HG03159 (cell line): ENCODE measurements around the gene SNF8.
"Not testable (repeated sequence)": the region's sequence is repeated elsewhere in the genome, so short reads cannot be mapped to it uniquely, and the experiment has no call there.

Experiments used
- ATAC-seq: cut with Tn5 transposase; IDR thresholded peaks from one replicate; pipeline ENCODE4 v1.9.1; 2021; ENCODE audit warnings: mild to moderate bottlenecking, moderate library complexity; ENCODE audit not compliant: unreplicated experiment

The SNF8 gene

GRCh38 chr17:48944515-48945260 is at the start of gene SNF8:
Gene SNF8, minus strand, starts transcription at chr17:48944842. Its CDS starts 108 bp downstream, at chr17:48944734.
- ATAC-seq: peak; percentile 91

GRCh38 chr17:48993951-48994350 is 49.3 kb upstream of the SNF8 start:
- ATAC-seq: no peak

- ATAC-seq: no peak
These were observed 48.7 kb upstream of the SNF8 start for GRCh38 chr17:48993305-48993704.

DNA sequence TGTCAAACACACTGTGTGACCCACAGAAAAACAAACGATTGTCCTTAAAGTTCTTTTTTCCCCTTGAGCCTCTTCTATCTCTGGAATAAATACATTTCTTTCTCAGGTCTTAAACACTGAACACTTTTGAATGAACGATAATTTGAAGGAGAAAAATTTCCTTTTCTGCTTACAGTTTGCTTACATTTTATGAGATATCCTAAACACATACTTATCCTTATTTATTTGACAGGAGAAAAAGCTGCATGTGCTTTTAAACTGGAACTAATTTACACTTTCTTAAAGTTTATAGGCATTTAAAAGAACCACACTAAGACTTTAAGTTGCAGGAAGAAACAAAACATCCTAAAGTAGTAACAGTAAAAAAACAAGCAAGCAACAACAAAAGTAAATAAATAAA is 47.8 kb upstream of the SNF8 start:
- no peak for ATAC-seq

DNA sequence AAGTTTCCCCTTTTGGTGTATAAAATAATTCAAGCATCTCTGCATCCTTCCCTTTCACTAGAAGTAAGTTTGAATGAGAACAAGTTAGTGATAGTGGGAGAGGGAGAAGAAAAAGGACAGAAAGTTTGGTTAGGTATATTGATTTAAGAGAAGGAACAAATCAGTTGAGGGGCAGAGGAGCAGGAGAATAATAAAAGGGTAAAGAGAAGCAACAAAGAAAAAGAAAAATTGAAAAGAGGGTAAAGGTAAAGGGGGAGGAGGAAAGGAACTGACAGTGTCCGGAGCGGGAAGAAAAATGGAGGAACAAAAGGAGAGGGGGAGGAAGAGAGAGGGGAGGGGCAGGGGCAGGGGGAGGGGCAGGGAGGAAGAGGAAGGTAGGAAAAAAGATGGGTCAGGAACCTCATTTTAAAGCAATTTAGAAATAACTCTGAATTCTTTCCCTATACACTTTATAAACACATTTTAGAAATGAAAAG is 46.3 kb upstream of the SNF8 start:
- ATAC-seq: no peak

DNA sequence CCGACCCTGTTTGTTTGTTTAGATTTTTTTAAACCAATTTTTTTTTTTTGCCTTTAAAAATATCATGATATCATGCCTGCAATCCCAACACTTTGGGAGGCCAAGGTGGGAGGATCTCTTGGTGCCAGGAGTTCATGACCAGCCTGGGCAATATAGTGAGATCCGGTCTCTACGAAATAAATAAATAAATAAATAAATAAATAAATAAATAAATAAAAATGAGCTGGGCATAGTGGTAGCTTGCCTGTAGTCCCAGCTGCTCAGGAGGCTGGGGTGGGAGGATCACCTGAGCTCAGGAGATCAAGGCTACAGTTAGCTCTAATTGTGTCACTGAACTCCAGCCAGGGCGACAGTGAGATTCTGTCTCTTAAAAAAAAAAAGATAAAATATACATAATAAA is 44.5 kb upstream of the SNF8 start:
- no peak for ATAC-seq

- ATAC-seq: no peak
These were observed 41.0 kb upstream of the SNF8 start for GRCh38 chr17:48985436-48986245.

- ATAC-seq: no peak
These were observed 37.4 kb upstream of the SNF8 start for GRCh38 chr17:48981927-48982539.

DNA sequence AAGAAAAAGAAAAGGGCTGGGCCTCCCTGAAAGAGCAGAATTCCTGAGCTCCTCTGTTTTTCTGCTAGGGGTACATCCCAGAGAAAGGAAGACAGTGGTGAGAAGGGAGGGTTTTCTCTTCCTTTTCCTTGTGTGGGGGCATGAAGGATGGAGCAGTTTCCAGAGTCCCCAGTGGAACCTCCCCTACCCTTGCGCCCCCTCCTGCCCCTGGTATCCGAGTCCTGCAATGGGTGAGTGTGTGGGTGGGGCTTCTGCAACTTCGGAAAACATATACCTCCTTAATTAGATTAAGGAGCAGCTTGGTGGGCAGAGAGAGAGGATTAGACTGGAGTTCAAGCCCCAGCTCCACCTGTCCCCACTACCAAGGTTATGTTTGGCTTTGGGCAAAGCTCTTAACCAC is 29.2 kb upstream of the SNF8 start:
- ATAC-seq: no peak

GRCh38 chr17:48972749-48973097 is 28.1 kb upstream of the SNF8 start:
- no peak for ATAC-seq

DNA sequence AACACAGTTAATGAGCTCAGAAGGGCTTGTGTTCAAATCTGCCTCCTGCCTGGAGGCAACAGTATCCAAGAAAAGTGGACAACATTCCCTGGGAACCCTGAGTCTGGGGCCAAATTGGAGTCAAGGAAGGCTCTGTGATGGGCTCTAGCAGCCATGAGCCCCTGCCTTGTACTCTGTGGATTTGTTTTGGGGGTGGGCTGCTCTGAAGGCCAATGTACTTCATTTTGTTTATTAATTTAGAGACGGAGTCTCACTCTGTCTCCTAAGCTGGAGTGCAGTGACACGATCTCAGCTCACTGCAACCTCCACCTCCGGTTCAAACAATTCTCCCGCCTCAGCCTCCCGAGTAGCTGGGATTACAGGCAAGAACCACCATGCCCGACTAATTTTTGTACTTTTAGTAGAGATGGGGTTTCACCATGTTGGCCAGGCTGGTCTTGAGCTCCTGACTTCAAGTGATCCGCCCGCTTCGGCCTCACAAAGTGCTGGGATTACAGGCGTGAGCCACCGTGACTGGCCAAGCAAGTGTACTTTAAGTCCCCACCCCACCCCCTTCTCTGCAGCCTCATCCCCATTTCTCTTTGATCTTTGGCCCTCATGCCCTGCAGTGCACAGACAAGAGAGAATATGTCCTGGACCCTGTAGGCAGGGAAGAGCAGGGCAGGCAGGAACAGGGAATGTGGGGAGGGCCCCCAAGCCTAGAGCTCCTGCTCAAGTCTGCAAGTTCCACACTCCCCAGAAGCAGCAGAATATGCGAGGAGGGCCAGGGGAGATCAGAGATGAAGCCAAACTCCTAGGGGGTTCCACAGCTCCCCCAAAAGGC is 26.4 kb upstream of the SNF8 start:
- no peak for ATAC-seq

DNA sequence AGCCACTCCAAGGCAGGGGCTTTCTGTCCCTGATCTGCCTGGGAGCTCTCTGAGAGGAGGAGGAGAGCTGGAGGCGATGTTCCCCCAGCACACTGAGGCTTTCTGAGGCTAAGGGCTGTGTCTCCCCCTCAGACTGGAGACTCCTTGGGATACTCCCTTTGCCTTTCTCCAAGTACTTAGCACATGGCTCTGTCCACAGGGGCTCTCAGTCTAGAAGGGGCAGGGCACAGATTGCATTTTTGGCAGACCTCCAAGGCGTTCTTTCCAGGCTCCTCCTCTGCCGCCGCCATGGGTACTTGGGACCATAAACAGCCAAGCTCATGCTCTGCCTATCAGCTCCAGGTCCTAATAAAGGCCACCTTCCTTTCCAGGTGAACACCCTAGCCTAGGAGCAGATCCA is 25.6 kb upstream of the SNF8 start:
- no peak for ATAC-seq

DNA sequence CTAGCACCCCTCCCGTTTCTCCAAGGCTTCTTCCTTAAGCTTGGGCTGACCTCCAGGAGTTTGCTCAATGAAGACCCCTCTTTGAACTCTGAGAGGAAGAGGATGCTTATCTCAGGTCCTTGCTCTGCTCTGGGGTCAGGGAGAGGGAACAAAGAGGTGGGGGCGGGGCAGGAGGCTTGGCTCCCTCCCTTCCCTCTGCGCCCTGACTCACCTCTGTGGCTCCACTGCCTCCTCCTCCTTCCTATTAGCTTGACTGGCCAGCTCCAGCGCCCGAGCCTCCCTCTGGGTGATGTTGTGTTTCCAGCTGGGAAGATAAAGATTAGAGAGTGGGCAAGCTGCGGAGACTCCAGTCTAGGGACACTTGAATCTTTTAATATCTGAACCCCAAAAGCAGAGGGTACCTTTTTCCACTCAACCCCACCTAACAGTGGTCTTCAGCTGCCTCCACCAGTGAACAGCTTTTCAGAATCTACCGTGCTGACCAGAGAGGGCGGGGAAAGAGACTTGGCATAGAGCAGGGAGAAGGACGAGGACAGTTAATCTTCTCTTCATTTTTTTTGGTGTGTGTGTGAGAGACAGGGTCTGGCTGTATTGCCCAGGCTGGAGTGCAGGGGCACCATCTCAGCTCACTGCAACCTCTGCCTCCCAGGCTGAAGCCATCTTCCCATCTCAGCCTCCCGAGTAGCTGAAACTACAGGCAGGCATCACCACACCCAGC is 17.0 kb upstream of the SNF8 start:
- ATAC-seq: no peak

DNA sequence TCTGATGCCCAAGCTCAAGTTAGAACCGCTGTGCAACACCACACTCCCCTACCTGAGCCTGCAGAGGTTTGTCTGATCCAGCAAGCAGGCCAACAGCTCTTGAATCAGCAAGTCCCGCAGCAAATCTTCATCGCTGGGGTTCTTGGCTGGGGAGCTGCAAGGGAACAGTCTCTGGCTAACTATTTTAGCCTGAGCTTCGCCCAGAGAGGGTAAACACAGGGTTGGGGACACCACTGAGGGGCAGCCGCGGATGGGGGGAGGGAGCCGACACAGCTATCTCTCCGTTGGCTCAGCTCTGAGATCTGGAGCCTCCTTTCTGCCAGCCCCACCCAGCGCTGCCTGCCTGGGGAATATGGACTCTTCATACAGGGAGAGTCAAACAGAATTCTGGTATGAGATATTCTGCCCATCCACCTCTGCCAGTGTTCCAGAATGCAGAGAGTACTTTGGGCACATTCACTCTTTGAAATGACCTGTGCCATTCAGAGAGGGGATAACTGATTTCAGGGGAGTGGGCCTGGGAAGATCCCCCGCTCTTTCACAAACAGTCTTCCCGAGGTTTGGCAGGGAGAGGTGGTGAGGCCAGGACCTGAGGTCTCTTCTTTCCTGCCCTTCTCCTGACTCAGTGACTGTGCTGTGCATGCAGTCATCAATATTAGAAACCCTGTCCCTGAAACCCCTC is 16.3 kb upstream of the SNF8 start:
- no peak for ATAC-seq

- ATAC-seq: no peak
These were observed 9.7 kb upstream of the SNF8 start for GRCh38 chr17:48954300-48954755.

GRCh38 chr17:48952904-48953303 is 8.3 kb upstream of the SNF8 start:
- no peak for ATAC-seq

DNA sequence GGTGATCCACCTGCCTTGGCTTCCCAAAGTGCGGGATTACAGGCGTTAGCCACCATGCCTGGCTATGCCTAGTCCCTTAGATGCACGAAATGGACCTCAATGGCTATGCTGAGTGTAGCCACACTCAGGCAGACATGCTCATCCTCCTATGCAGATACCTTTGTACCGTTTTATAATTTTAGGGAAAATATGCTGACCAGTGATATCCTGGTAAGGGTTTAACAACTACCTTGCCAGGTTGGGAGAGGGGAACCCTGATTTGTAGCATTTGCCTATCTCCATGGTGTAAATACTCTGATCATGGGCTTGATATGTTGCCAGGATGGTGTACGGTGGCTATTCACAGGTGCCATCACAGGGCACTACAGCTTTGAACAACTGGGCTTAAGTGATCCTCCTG is 6.9 kb upstream of the SNF8 start:
- no peak for ATAC-seq

DNA sequence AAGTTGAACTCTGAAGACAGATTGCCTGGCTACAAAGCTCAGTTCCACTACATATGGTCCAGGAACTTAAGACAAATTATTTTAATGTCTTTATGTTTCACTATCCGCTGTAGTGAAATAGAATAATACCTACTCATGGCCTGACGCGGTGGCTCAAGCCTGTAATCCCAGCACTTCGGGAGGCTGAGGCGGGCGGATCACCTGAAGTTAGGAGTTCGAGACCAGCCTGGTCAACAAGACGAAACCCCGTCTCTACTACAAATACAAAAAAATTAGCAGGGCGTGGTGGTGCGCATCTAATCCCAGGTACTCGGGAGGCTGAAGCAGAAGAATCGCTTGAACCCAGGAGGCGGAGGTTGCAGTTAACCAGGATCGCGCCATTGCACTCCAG is 614 bp upstream of the SNF8 start:
- ATAC-seq: not testable (repeated sequence)

GRCh38 chr17:48933035-48933434 is 11.6 kb downstream of the SNF8 start:
- no peak for ATAC-seq

GRCh38 chr17:48930435-48930873 is 14.2 kb downstream of the SNF8 start:
- no peak for ATAC-seq
